MCF 10A (cell line): ENCODE measurements around the gene XXYLT1. TPM values are rescaled to one million over a fixed set of nuclear protein-coding genes. Genes with fewer than 3 reads are reported as not detected.

Experiments
- BruUV-seq: library from RNA; stranded (reverse); fragments of 400-500 nt; replicated peaks from 2 replicates; lab custom pipeline; 2021; lab: Mats Ljungman, UMichigan
- CTCF ChIA-PET: fragments of 300-600 bp; sonication (Branson Sonifier 250); formaldehyde crosslinking; extraction: SDS; loops from one replicate; lab custom pipeline; 2021; ENCODE audit warnings: antibody characterized with exemption, inconsistent platforms; lab: Yijun Ruan, JAX
- POLR2A ChIA-PET: fragments of 300-600, 350-650 bp; sonication (Branson Sonifier 250); formaldehyde crosslinking; extraction: SDS; loops from one replicate; lab custom pipeline; 2020; ENCODE audit warnings: antibody characterized with exemption, inconsistent platforms; lab: Yijun Ruan, JAX
- DNase-seq: peaks from one replicate; pipeline ENCODE4 v3.0.0-alpha.2; 2018; ENCODE audit not compliant: unreplicated experiment
- H3K27ac Mint-ChIP-seq: one replicate; pipeline ENCODE4 v1.8.0; 2022; ENCODE audit warnings: mild to moderate bottlenecking, low read depth, mixed read lengths; ENCODE audit not compliant: unreplicated experiment
- H3K27me3 Mint-ChIP-seq: one replicate; pipeline ENCODE4 v1.8.0; 2022; ENCODE audit warnings: mixed read lengths; ENCODE audit not compliant: insufficient read depth, unreplicated experiment
- H3K36me3 Mint-ChIP-seq: one replicate; pipeline ENCODE4 v1.8.0; 2022; ENCODE audit warnings: mild to moderate bottlenecking, moderate library complexity, mixed read lengths; ENCODE audit not compliant: insufficient read depth, unreplicated experiment
- H3K4me1 Mint-ChIP-seq: one replicate; pipeline ENCODE4 v1.8.0; 2022; ENCODE audit warnings: mixed read lengths; ENCODE audit not compliant: insufficient read depth, unreplicated experiment
- H3K4me3 Mint-ChIP-seq: one replicate; pipeline ENCODE4 v1.8.0; 2022; ENCODE audit warnings: mild to moderate bottlenecking, moderate library complexity, mixed read lengths; ENCODE audit not compliant: unreplicated experiment
- H3K9me3 Mint-ChIP-seq: one replicate; pipeline ENCODE4 v1.8.0; 2022; ENCODE audit warnings: mixed read lengths; ENCODE audit not compliant: unreplicated experiment
- intact Hi-C: fragments of 100-400 bp; cut with micrococcal nuclease; formaldehyde crosslinking; loops from 2 replicates; pipeline ENCODE4 v1.14.1; 2022
- total RNA-seq: library from RNA; stranded (reverse); gene quantifications from 2 replicates; pipeline ENCODE4 v1.2.3, GENCODE V29; 2022
- TF ChIP-seq, protein P1 (sequence below): fragments of 200-600 bp; IDR thresholded peaks from one replicate; pipeline ENCODE4 v1.8.0; 2022; ENCODE audit warnings: antibody characterized with exemption, mild to moderate bottlenecking; ENCODE audit not compliant: unreplicated experiment

XXYLT1 gene
- total RNA-seq, 1 experiment from 2014 or later: 10.0 TPM

DNA sequence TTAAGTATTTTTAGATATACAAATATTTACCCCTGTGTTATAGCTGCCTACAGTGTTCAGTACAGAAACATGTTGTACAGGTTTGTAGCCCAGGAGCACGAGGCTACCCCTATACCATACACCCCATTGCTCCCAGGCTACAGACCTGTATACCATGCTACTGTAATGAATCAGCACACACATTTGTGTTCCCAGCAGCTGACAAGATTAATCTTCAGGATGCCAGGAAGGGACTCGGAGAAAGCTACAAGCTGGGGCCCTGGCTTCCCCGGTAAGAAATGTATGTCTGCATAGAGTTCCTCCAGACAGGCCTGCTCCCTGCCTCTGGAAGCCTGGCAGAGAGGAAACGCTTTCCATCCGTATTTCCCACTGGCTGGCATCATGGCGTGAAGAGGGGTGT, 136.5 kb downstream of the XXYLT1 start:
- ChIA-PET POLR2A (interaction anchor here (1.2 to 2.7 kb wide), 3 partner anchors 51 to 462 kb away, joined by 3 to 9 read pairs (median 5); partner anchors contain the start of gene LSG1), CTCF (interaction anchor here (0.6 to 1.3 kb wide), 3 partner anchors 99 to 452 kb away, joined by 3 to 6 read pairs (median 4); partner anchors contain the start of gene XXYLT1)
- Mint-ChIP-seq H3K36me3 (peaks cover 6% of the 10 kb centered on the region), H3K27ac (no peak overlapping the region), H3K4me3 (no peak overlapping the region), H3K4me1 (peaks cover 12% of the 10 kb centered on the region), H3K9me3 (no peaks in the 10 kb centered on the region), H3K27me3 (no peaks in the 10 kb centered on the region)
- TF ChIP-seq, protein P1, sequence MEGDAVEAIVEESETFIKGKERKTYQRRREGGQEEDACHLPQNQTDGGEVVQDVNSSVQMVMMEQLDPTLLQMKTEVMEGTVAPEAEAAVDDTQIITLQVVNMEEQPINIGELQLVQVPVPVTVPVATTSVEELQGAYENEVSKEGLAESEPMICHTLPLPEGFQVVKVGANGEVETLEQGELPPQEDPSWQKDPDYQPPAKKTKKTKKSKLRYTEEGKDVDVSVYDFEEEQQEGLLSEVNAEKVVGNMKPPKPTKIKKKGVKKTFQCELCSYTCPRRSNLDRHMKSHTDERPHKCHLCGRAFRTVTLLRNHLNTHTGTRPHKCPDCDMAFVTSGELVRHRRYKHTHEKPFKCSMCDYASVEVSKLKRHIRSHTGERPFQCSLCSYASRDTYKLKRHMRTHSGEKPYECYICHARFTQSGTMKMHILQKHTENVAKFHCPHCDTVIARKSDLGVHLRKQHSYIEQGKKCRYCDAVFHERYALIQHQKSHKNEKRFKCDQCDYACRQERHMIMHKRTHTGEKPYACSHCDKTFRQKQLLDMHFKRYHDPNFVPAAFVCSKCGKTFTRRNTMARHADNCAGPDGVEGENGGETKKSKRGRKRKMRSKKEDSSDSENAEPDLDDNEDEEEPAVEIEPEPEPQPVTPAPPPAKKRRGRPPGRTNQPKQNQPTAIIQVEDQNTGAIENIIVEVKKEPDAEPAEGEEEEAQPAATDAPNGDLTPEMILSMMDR: no peak
- no TSS peak for BruUV-seq
- intact Hi-C loops: no loop called here
- DNase-seq: no peak

DNA sequence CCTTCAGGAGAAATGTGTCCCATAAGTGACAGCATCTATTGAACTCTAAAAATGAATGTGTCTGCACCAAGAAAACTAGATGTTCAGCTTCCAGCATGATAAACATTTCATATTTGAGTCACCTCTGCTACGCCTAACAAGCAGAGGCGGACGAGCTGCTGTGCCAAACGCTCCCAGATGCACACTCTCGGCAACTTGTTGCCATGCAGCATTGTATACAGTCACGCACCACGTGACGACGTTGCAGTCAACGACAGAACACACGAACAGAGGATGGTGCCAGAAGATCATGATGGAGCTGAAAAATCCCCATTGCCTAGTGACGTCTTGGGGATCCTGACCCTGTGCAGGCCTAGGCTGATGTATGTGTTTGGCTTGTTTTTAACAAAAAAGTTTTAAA, 137.5 kb downstream of the XXYLT1 start:
- peaks cover 11% of the 10 kb centered on the region for H3K36me3 Mint-ChIP-seq
- no peak overlapping the region for H3K27ac Mint-ChIP-seq
- TF ChIP-seq, protein P1: no peak
- no peaks in the 10 kb centered on the region for H3K9me3 Mint-ChIP-seq
- H3K4me3 Mint-ChIP-seq: no peak overlapping the region
- peaks cover 15% of the 10 kb centered on the region for H3K4me1 Mint-ChIP-seq
- intact Hi-C loops: no loop called here
- CTCF ChIA-PET: interaction anchor here (0.7 to 1.3 kb wide), 4 partner anchors 26 to 451 kb away, joined by 3 to 6 read pairs (median 4); partner anchors contain the start of gene XXYLT1
- DNase-seq: no peak
- no peaks in the 10 kb centered on the region for H3K27me3 Mint-ChIP-seq
- POLR2A ChIA-PET: interaction anchor here (1.2 to 2.7 kb wide), 3 partner anchors 52 to 461 kb away, joined by 3 to 9 read pairs (median 5); partner anchors contain the start of gene LSG1
- no TSS peak for BruUV-seq

DNA sequence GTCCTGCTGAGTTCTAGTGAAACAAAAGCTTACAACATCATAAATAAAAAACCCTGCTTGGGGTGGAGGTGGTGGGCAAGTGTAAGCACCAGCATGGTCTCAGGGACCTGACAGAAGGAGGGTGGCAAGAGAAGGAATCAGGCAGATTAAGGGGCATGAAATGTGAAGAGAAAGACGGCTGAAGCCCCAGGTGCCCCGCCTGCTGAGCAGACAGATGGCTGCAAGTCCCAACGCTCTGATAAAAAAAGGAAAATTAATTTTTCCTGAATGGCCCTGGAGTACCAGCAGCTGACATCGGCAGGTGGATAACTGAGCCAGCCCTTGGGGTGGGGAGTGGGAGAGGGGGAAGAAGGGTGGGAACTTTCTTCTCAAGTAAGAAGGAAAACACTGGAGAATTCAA, 137.9 kb downstream of the XXYLT1 start:
- H3K27me3 Mint-ChIP-seq: no peaks in the 10 kb centered on the region
- peaks cover 18% of the 10 kb centered on the region for H3K4me1 Mint-ChIP-seq
- H3K9me3 Mint-ChIP-seq: no peaks in the 10 kb centered on the region
- TF ChIP-seq, protein P1: no peak
- CTCF ChIA-PET: interaction anchor here (0.6 to 1.0 kb wide), 2 partner anchors 134 to 138 kb away, joined by 3 read pairs; partner anchors contain the start of gene XXYLT1
- POLR2A ChIA-PET: interaction anchor here (1.2 to 2.7 kb wide), 3 partner anchors 52 to 461 kb away, joined by 3 to 9 read pairs (median 5); partner anchors contain the start of gene LSG1
- BruUV-seq: no TSS peak
- DNase-seq: no peak
- H3K4me3 Mint-ChIP-seq: no peak overlapping the region
- H3K27ac Mint-ChIP-seq: peak overlapping the region; percentile 55
- intact Hi-C loops: no loop called here
- H3K36me3 Mint-ChIP-seq: peaks cover 11% of the 10 kb centered on the region

DNA sequence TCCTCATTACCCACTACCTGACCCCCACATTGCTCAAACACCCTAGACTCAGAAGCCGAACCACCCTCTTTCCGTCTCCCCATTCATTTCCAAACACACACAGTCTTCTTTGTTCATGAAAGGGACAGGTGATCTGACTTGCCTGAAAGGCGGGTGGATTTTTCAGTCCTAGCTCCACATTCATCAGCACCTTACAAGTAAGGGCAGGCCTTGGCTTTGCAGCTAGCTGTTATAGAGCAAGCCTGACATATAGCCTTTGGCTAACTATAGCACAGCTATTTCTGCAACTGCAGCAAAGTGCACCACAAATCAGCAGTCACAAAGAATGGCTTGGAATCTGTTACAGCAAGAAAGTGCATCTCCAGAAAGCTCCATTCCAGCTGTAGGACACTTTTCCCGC, 139.8 kb downstream of the XXYLT1 start:
- Mint-ChIP-seq H3K36me3 (peaks cover 8% of the 10 kb centered on the region), H3K27me3 (no peaks in the 10 kb centered on the region), H3K9me3 (no peaks in the 10 kb centered on the region), H3K4me3 (no peak overlapping the region), H3K4me1 (peaks cover 18% of the 10 kb centered on the region), H3K27ac (no peak overlapping the region)
- intact Hi-C loops: no loop called here
- ChIA-PET CTCF (interaction anchor here (0.5 to 1.1 kb wide), 2 partner anchors 448 to 714 kb away, joined by 3 read pairs; no protein-coding TSS in a partner anchor), POLR2A (interaction anchor here (1.0 to 3.2 kb wide), 9 partner anchors 8 to 460 kb away, joined by 3 to 19 read pairs (median 4); no protein-coding TSS in a partner anchor)
- no TSS peak for BruUV-seq
- DNase-seq: no peak
- TF ChIP-seq, protein P1: no peak
